Neural progenitor cell (in vitro differentiated cells): Measurements from ENCODE around the gene GRIP1.

Experiments used
- EZH2 ChIP-seq: fragments of 200-600 bp; sonication (generic); IDR thresholded peaks from 2 replicates; pipeline ENCODE4 v1.6.1; 2017; ENCODE audit warnings: antibody characterized with exemption, mild to moderate bottlenecking, moderate library complexity
- TF ChIP-seq, protein P1 (sequence below): fragments of 200-600 bp; sonication (generic); IDR thresholded peaks from 2 replicates; pipeline ENCODE4 v1.5.1; 2017; ENCODE audit warnings: antibody characterized with exemption, mild to moderate bottlenecking

DNA sequence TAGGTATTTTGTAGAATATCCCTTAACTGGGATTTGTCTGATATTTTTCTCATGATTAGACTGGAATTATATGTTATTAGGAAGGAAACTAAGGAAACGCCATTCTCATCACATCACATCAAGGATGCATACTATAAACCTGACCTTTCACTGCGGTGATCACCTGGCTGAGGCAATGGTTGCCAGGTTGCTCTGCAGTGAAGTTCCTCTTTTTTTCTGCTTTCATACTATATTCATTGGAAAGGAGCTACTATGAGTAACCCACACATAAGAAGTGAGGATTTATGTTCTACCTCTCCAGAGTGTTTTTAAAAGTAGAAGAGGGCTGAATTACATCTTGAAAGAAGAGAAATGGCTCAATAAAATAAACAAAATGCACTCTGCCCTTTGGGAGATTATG lies 31.0 kb upstream of the GRIP1 start:
- TF ChIP-seq, protein P1, sequence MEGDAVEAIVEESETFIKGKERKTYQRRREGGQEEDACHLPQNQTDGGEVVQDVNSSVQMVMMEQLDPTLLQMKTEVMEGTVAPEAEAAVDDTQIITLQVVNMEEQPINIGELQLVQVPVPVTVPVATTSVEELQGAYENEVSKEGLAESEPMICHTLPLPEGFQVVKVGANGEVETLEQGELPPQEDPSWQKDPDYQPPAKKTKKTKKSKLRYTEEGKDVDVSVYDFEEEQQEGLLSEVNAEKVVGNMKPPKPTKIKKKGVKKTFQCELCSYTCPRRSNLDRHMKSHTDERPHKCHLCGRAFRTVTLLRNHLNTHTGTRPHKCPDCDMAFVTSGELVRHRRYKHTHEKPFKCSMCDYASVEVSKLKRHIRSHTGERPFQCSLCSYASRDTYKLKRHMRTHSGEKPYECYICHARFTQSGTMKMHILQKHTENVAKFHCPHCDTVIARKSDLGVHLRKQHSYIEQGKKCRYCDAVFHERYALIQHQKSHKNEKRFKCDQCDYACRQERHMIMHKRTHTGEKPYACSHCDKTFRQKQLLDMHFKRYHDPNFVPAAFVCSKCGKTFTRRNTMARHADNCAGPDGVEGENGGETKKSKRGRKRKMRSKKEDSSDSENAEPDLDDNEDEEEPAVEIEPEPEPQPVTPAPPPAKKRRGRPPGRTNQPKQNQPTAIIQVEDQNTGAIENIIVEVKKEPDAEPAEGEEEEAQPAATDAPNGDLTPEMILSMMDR, result no peak
- TF ChIP-seq EZH2, result no peak
